NCI-H2029 treated with DMSO at 0.1 percent for 48 hours (cell line): ENCODE results near the gene CUL1.

Experiments
- DNase-seq: peaks from one replicate; lab custom pipeline; 2025; lab: John Stamatoyannopoulos, UW

CUL1 gene

GRCh38 chr7:148850564-148850963, 151.9 kb downstream of the CUL1 start:
- no peak for DNase-seq
